Stomach (tissue), 4 donors: ENCODE measurements around the gene ZNF214.

Experiments
- EP300 ChIP-seq: sonication (generic); formaldehyde crosslinking; IDR thresholded peaks from one replicate; pipeline ENCODE4 v1.6.1; 2017; ENCODE audit warnings: antibody characterized with exemption
- POLR2A ChIP-seq, 4 donors: fragments of 450-650 bp; IDR thresholded peaks; one replicate each; pipeline ENCODE4 v1.6.1; 2016; ENCODE audit warnings: antibody characterized with exemption in 4 of 4, control low read depth in 2 of 4, mild to moderate bottlenecking in 1 of 4, moderate library complexity in 1 of 4
- TF ChIP-seq, protein P1 (sequence below), 7 experiments: fragments of 450-650 bp in 4 of 7; fragments of 200-600 bp in 3 of 7; sonication (generic) in 3 of 7; IDR thresholded peaks; one replicate each; pipeline ENCODE4 v1.5.1; 2016 to 2019; ENCODE audit warnings: antibody characterized with exemption in 7 of 7, control low read depth in 2 of 7, mild to moderate bottlenecking in 1 of 7

DNA sequence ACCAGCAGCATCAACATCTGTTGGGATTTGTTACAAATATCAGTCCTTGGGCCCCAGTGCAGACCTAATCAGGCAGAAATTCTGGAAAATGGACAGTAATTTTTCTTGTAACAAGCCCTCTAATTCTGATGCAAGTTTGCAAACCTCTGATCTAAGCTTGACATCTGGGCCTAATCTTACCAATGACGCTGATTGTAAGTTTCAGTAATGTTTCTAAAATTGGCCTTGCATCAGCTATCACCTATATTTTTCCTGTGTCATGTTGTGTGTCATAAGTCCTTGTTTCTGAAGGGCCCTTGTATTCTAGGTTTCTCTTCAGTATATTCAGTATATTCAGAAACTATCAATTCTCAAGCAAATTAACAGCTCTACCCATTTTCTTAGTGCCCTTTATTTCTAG is 57.5 kb downstream of the ZNF214 start:
- TF ChIP-seq POLR2A (IDR thresholded peaks at IDR 0.05) (no peak), EP300 (no peak)
- TF ChIP-seq, protein P1, sequence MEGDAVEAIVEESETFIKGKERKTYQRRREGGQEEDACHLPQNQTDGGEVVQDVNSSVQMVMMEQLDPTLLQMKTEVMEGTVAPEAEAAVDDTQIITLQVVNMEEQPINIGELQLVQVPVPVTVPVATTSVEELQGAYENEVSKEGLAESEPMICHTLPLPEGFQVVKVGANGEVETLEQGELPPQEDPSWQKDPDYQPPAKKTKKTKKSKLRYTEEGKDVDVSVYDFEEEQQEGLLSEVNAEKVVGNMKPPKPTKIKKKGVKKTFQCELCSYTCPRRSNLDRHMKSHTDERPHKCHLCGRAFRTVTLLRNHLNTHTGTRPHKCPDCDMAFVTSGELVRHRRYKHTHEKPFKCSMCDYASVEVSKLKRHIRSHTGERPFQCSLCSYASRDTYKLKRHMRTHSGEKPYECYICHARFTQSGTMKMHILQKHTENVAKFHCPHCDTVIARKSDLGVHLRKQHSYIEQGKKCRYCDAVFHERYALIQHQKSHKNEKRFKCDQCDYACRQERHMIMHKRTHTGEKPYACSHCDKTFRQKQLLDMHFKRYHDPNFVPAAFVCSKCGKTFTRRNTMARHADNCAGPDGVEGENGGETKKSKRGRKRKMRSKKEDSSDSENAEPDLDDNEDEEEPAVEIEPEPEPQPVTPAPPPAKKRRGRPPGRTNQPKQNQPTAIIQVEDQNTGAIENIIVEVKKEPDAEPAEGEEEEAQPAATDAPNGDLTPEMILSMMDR (IDR thresholded peaks at IDR 0.05) = no peak
